HG02840 (cell line): ENCODE measurements around the gene SHF.

ENCODE experiments used
- ATAC-seq: cut with Tn5 transposase; IDR thresholded peaks from one replicate; pipeline ENCODE4 v1.9.1; 2021; ENCODE audit warnings: mild to moderate bottlenecking, moderate library complexity, moderate number of reproducible peaks; ENCODE audit not compliant: unreplicated experiment, low FRiP score

SHF gene

GRCh38 chr15:45199136-45199810 is 11.5 kb upstream of the SHF start:
- peak; percentile 10 for ATAC-seq

- peak; percentile 57 for ATAC-seq
Observed at GRCh38 chr15:45198337-45199135, 10.8 kb upstream of the SHF start.

GRCh38 chr15:45197512-45197911 is 9.7 kb upstream of the SHF start:
- ATAC-seq, result no peak

GRCh38 chr15:45187578-45187893 is 230 bp downstream of the SHF start:
- no peak for ATAC-seq

GRCh38 chr15:45186771-45187577 is 792 bp downstream of the SHF start:
- no peak for ATAC-seq

- ATAC-seq, result no peak
Observed at GRCh38 chr15:45185903-45186770, 1.6 kb downstream of the SHF start.

GRCh38 chr15:45185069-45185779 is 2.5 kb downstream of the SHF start:
- no peak for ATAC-seq

GRCh38 chr15:45184562-45185041 is 3.2 kb downstream of the SHF start:
- no peak for ATAC-seq

- no peak for ATAC-seq
Observed at GRCh38 chr15:45183511-45183910, 4.3 kb downstream of the SHF start.

- no peak for ATAC-seq
Observed at GRCh38 chr15:45182996-45183395, 4.8 kb downstream of the SHF start.

GRCh38 chr15:45181491-45182285 is 6.1 kb downstream of the SHF start:
- no peak for ATAC-seq

- ATAC-seq, result no peak
Observed at GRCh38 chr15:45180648-45181436, 6.9 kb downstream of the SHF start.

- ATAC-seq, result no peak
Observed at GRCh38 chr15:45180201-45180600, 7.6 kb downstream of the SHF start.

GRCh38 chr15:45179221-45179985 is 8.4 kb downstream of the SHF start:
- ATAC-seq, result no peak

GRCh38 chr15:45177285-45177684 is 10.5 kb downstream of the SHF start:
- no peak for ATAC-seq

- ATAC-seq, result no peak
Observed at GRCh38 chr15:45174577-45174976, 13.2 kb downstream of the SHF start.

- no peak for ATAC-seq
Observed at GRCh38 chr15:45174069-45174468, 13.7 kb downstream of the SHF start.
